ENCODE data around the gene C2CD3. TPM values are rescaled to one million over a fixed set of nuclear protein-coding genes. Genes with fewer than 3 reads are reported as not detected.
A peak's percentile ranks its signal among the peaks of the same experiment; 100 is the strongest.

The C2CD3 gene
- total RNA-seq, 1 donor from 2014 or later = 25.2 TPM

GRCh38 chr11:73976451-73977151 is 194.2 kb downstream of the C2CD3 start:
- Mint-ChIP-seq H3K4me1 (ENCODE audit: unreplicated experiment) (peaks cover 41% of the 10 kb centered on the region), H3K27ac (ENCODE audit: unreplicated experiment) (no peak overlapping the region), H3K4me3 (ENCODE audit: unreplicated experiment) (no peak overlapping the region), H3K36me3 (ENCODE audit: unreplicated experiment) (peaks cover 18% of the 10 kb centered on the region), H3K27me3 (ENCODE audit: unreplicated experiment) (no peaks in the 10 kb centered on the region), H3K9me3 (ENCODE audit: unreplicated experiment) (no peaks in the 10 kb centered on the region)
- TF ChIP-seq, protein P1, sequence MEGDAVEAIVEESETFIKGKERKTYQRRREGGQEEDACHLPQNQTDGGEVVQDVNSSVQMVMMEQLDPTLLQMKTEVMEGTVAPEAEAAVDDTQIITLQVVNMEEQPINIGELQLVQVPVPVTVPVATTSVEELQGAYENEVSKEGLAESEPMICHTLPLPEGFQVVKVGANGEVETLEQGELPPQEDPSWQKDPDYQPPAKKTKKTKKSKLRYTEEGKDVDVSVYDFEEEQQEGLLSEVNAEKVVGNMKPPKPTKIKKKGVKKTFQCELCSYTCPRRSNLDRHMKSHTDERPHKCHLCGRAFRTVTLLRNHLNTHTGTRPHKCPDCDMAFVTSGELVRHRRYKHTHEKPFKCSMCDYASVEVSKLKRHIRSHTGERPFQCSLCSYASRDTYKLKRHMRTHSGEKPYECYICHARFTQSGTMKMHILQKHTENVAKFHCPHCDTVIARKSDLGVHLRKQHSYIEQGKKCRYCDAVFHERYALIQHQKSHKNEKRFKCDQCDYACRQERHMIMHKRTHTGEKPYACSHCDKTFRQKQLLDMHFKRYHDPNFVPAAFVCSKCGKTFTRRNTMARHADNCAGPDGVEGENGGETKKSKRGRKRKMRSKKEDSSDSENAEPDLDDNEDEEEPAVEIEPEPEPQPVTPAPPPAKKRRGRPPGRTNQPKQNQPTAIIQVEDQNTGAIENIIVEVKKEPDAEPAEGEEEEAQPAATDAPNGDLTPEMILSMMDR (IDR thresholded peaks at IDR 0.05) = no peak
- DNase-seq (ENCODE audit: extremely low spot score, unreplicated experiment) = no peak

DNA sequence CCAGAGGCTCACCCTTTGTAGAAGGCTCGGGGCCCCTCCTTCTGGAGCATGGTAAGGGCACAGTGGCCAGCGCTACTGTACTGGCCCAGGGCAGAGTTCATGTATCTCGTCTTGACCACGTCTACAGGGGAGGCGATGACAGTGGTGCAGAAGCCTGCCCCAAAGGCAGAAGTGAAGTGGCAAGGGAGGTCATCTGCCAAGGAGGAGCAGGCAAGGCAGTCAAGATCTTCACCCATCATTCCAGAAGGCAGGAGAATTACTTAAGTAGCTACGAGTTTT is 195.4 kb downstream of the C2CD3 start:
- Mint-ChIP-seq H3K4me3 (ENCODE audit: unreplicated experiment) (no peak overlapping the region), H3K9me3 (ENCODE audit: unreplicated experiment) (no peaks in the 10 kb centered on the region), H3K27me3 (ENCODE audit: unreplicated experiment) (no peaks in the 10 kb centered on the region), H3K4me1 (ENCODE audit: unreplicated experiment) (peaks cover 29% of the 10 kb centered on the region), H3K36me3 (ENCODE audit: unreplicated experiment) (peaks cover 18% of the 10 kb centered on the region), H3K27ac (ENCODE audit: unreplicated experiment) (no peak overlapping the region)
- no peak for DNase-seq (ENCODE audit: extremely low spot score, unreplicated experiment)
- TF ChIP-seq, protein P1 (IDR thresholded peaks at IDR 0.05) = no peak

DNA sequence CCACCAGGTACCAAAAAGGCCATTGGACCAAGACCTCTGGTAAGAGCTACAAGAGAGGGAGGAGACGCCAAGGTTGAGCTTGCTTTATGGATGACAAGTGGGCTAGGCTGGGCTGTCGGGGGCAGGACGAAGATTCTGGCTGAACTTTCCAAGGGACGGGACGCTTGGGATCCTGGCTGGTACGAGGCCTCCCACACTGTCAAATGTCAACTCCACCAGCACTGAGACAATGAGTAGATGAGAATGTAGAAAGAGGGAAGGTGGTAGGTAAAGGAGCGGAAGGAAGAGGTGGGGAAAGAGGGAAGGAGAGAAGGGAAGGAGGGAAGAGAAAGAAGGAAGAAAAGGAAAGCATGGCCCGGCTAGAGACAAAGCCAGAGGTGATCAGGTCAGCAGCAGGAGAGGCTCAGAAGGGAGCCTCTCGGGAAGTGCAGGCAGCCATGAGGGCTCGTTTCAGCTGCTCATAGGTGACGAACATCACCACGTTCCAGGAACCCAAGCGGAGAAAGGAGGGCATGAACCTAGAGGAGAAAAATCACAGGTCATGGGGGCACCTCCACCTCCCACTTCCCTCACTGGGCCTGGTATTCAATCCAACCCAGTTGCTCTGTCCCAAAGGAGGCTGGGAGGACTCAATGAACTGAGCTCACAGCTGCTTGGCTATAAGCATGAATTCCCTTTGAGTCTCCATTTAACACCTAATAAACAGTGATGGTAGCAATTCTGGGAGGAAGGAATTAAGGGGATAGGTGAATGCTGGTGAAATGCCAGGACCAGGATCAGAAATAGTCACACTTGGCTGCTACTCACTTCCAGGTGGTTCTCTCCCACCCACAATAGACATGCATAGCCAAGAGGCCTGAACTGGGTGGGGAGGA is 196.0 kb downstream of the C2CD3 start:
- Mint-ChIP-seq H3K27ac (ENCODE audit: unreplicated experiment) (peak overlapping the region; percentile 84), H3K9me3 (ENCODE audit: unreplicated experiment) (no peaks in the 10 kb centered on the region), H3K4me3 (ENCODE audit: unreplicated experiment) (no peak overlapping the region), H3K27me3 (ENCODE audit: unreplicated experiment) (no peaks in the 10 kb centered on the region), H3K36me3 (ENCODE audit: unreplicated experiment) (peaks cover 18% of the 10 kb centered on the region), H3K4me1 (ENCODE audit: unreplicated experiment) (peaks cover 29% of the 10 kb centered on the region)
- DNase-seq (ENCODE audit: extremely low spot score, unreplicated experiment) = no peak
- TF ChIP-seq, protein P1 (IDR thresholded peaks at IDR 0.05) = no peak

DNA sequence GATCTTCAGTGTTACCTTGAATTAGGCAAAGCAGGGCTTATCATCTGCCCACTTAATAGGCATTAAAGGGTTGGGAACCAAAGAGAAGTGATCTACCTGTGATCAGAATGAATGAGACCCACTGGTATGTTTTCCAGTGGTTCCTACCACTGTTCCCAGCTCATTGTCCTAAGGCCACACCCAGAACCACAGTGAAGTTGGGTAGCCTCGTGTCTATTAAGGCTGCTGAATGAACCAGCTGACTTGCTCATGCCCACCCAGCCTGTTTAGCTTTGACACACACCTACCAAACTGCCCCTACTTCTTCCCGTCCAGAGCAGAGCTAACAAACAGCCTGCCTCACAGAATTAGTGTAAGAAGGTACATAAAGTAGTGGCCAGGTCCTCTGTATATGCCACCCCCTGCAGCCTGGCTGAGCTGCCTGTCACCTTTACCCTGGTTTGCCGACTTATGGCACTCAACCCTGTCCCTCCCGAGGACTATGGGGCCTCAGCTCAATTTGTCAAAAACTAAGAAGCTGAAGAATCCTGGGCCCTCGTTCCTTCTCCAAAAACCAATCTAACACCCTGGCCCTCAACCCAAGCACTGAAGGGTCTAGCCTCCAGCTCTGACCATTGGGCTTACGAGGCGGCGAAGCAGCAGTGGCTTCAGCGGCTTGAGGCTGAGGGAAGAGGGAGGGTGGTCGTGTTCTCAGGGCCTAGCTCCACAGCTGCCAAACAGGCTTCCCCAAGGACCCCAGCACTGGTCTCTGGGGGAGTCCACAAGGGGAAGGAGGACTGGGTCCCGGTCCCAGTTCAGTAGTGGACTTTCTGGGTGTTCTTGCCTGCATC is 198.0 kb downstream of the C2CD3 start:
- H3K4me3 Mint-ChIP-seq (ENCODE audit: unreplicated experiment) = no peak overlapping the region

More for the DNA sequence above, 198.0 kb downstream of the C2CD3 start:
- H3K9me3 Mint-ChIP-seq (ENCODE audit: unreplicated experiment) = no peaks in the 10 kb centered on the region
- no peak for DNase-seq (ENCODE audit: extremely low spot score, unreplicated experiment)
- H3K27ac Mint-ChIP-seq (ENCODE audit: unreplicated experiment) = peak overlapping the region; percentile 18
- H3K27me3 Mint-ChIP-seq (ENCODE audit: unreplicated experiment) = no peaks in the 10 kb centered on the region
- H3K36me3 Mint-ChIP-seq (ENCODE audit: unreplicated experiment) = peaks cover 16% of the 10 kb centered on the region
- TF ChIP-seq, protein P1 (IDR thresholded peaks at IDR 0.05) = no peak
- H3K4me1 Mint-ChIP-seq (ENCODE audit: unreplicated experiment) = peaks cover 23% of the 10 kb centered on the region

Measured in osteocyte (in vitro differentiated cells).